Astrocyte (in vitro differentiated cells and primary cell): ENCODE data around the gene STAU1.

Experiments
- CTCF ChIP-seq: IDR thresholded peaks from 2 replicates; pipeline ENCODE4 v1.5.1; 2011; ENCODE audit warnings: low read depth, mild to moderate bottlenecking, inconsistent platforms, low read length, moderate library complexity; ENCODE audit not compliant: insufficient read depth
- EZH2 ChIP-seq: IDR thresholded peaks from 2 replicates; pipeline ENCODE4 v1.6.1; 2012; ENCODE audit warnings: mild to moderate bottlenecking, low read length, inconsistent platforms; ENCODE audit not compliant: insufficient read depth

GRCh38 chr20:49140834-49141233 lies 47.3 kb downstream of the STAU1 start:
- TF ChIP-seq CTCF (no peak), EZH2 (no peak)
